ENCODE data around the gene AFDN. TPM values are rescaled to one million over a fixed set of nuclear protein-coding genes. Genes with fewer than 3 reads are reported as not detected.

The AFDN gene
- total RNA-seq, 1 experiment from 2014 or later = 182 TPM

DNA sequence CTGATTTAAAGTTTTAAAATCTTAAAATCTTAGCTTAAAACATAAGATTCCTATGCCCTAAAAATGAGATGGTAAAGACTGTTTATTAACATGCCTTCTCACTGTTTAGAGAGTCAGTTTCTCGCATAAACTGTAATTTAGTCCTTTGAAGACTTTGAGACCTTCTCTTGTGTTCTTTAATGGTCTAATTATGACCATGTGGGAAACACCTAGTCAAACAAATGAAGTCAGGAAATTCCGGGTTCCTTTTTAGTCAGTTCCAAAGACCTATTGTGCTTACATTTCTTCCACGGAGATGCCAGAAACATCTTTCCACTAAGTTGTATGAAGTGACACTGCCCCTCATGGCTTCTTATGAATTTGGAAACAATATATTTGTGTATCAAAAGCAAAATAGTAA, 106.6 kb downstream of the AFDN start (continued):
- no peak for TF ChIP-seq RORB (CRISPR knock-in tag; IDR thresholded peaks at IDR 0.05)

DNA sequence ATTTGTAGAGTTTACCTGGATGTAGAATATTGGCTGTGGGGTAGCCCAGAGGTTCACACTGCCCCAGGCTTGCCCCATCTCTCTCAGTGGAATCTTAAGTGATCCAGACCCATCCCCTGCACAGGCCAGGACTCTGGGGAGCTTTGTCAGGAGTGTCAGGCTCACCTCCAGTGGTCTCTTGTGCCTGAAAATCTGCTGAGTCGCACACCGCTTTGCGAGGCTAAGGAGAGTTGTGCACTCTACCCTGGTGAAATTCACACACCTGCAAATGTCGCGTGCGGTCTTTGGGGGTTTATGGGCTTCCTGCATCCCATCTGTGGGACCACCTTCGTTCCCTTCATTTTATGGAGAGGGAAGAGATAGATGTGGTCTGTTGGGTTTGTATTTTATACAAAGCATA, 107.1 kb downstream of the AFDN start:
- DNase-seq (ENCODE audit: low spot score) = no peak
- no peak overlapping the region for H3K27ac Mint-ChIP-seq

DNA sequence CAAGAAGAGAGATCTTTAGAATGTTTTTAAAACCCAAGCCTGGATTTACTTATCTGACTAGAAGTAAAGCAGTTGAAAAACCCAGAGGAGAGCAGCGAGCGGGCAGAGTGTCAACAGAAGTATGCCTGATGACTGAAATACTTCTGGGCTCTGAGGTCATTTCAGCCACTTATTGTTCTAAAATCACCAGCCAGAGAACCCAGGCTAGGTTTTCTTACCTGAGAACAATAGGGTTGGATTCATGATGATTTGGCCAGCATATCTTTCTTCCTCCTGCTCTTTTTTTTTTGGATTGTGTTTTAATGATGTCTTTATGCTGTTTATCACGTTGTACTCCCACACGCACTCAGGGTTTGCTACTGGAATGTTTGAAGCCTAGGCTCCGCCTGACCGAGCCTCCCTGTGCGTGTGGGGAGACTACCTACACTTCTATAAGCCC, 107.7 kb downstream of the AFDN start:
- peak overlapping the region; percentile 85; the same call in 1 of the 2 replicates for H3K27ac Mint-ChIP-seq
- H3K36me3 Mint-ChIP-seq = peaks cover 18% of the 10 kb centered on the region; the same call in 1 of the 2 replicates
- ChIA-PET CTCF (no interaction called here), POLR2A (no interaction called here)
- no peak for ATAC-seq
- peaks cover 14% of the 10 kb centered on the region for H3K4me1 Mint-ChIP-seq
- DNase-seq (ENCODE audit: low spot score) = no peak
- no peak overlapping the region for H3K4me3 Mint-ChIP-seq
- H3K9me3 Mint-ChIP-seq = no peaks in the 10 kb centered on the region
- no peaks in the 10 kb centered on the region for H3K27me3 Mint-ChIP-seq (ENCODE audit: low read depth)
- TF ChIP-seq PRRX2 (CRISPR knock-in tag; IDR thresholded peaks at IDR 0.05) = no peak
- TF ChIP-seq NFATC4 (CRISPR knock-in tag; IDR thresholded peaks at IDR 0.05) = no peak
- no peak for TF ChIP-seq ZNF121 (CRISPR knock-in tag; IDR thresholded peaks at IDR 0.05)
- no peak for TF ChIP-seq HMGA2 (CRISPR knock-in tag; IDR thresholded peaks at IDR 0.05)
- no peak for TF ChIP-seq ZNF281 (CRISPR knock-in tag; IDR thresholded peaks at IDR 0.05)
- TF ChIP-seq, protein P1, sequence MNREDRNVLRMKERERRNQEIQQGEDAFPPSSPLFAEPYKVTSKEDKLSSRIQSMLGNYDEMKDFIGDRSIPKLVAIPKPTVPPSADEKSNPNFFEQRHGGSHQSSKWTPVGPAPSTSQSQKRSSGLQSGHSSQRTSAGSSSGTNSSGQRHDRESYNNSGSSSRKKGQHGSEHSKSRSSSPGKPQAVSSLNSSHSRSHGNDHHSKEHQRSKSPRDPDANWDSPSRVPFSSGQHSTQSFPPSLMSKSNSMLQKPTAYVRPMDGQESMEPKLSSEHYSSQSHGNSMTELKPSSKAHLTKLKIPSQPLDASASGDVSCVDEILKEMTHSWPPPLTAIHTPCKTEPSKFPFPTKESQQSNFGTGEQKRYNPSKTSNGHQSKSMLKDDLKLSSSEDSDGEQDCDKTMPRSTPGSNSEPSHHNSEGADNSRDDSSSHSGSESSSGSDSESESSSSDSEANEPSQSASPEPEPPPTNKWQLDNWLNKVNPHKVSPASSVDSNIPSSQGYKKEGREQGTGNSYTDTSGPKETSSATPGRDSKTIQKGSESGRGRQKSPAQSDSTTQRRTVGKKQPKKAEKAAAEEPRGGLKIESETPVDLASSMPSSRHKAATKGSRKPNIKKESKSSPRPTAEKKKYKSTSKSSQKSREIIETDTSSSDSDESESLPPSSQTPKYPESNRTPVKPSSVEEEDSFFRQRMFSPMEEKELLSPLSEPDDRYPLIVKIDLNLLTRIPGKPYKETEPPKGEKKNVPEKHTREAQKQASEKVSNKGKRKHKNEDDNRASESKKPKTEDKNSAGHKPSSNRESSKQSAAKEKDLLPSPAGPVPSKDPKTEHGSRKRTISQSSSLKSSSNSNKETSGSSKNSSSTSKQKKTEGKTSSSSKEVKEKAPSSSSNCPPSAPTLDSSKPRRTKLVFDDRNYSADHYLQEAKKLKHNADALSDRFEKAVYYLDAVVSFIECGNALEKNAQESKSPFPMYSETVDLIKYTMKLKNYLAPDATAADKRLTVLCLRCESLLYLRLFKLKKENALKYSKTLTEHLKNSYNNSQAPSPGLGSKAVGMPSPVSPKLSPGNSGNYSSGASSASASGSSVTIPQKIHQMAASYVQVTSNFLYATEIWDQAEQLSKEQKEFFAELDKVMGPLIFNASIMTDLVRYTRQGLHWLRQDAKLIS (CRISPR knock-in tag; IDR thresholded peaks at IDR 0.05; ENCODE audit: borderline replicate concordance) = no peak
- no peak for TF ChIP-seq TP53 (CRISPR knock-in tag; IDR thresholded peaks at IDR 0.05)
- no peak for TF ChIP-seq EMX1 (CRISPR knock-in tag; IDR thresholded peaks at IDR 0.05)
- TF ChIP-seq JAZF1 (CRISPR knock-in tag; IDR thresholded peaks at IDR 0.05) = no peak
- no peak for TF ChIP-seq CBFB (CRISPR knock-in tag; IDR thresholded peaks at IDR 0.05; ENCODE audit: low read depth)
- no peak for TF ChIP-seq TEAD4 (CRISPR knock-in tag; IDR thresholded peaks at IDR 0.05)

More for the DNA sequence above, 107.1 kb downstream of the AFDN start:
- Mint-ChIP-seq H3K9me3 (no peaks in the 10 kb centered on the region), H3K4me3 (no peak overlapping the region), H3K36me3 (peaks cover 18% of the 10 kb centered on the region), H3K27me3 (ENCODE audit: low read depth) (no peaks in the 10 kb centered on the region), H3K4me1 (peaks cover 14% of the 10 kb centered on the region)
- ChIA-PET POLR2A (no interaction called here), CTCF (no interaction called here)
- ATAC-seq = peak; percentile 20; the same call in 1 of the 2 replicates
- TF ChIP-seq ETV6 (CRISPR knock-in tag; IDR thresholded peaks at IDR 0.05) (no peak), NFATC4 (CRISPR knock-in tag; IDR thresholded peaks at IDR 0.05) (no peak), GTF2I (CRISPR knock-in tag; conservative IDR thresholded peaks at IDR 0.05) (no peak), MYBL2 (CRISPR knock-in tag; IDR thresholded peaks at IDR 0.05) (no peak), KAT7 (CRISPR knock-in tag; IDR thresholded peaks at IDR 0.05; ENCODE audit: borderline replicate concordance) (no peak), CDX4 (CRISPR knock-in tag; IDR thresholded peaks at IDR 0.05; ENCODE audit: borderline replicate concordance) (no peak), EMX1 (CRISPR knock-in tag; IDR thresholded peaks at IDR 0.05) (no peak), CREM (CRISPR knock-in tag; IDR thresholded peaks at IDR 0.05) (no peak), SMAD3 (CRISPR knock-in tag; IDR thresholded peaks at IDR 0.05; ENCODE audit: borderline replicate concordance) (no peak), ZNF121 (CRISPR knock-in tag; IDR thresholded peaks at IDR 0.05) (no peak)
- TF ChIP-seq, protein P2, sequence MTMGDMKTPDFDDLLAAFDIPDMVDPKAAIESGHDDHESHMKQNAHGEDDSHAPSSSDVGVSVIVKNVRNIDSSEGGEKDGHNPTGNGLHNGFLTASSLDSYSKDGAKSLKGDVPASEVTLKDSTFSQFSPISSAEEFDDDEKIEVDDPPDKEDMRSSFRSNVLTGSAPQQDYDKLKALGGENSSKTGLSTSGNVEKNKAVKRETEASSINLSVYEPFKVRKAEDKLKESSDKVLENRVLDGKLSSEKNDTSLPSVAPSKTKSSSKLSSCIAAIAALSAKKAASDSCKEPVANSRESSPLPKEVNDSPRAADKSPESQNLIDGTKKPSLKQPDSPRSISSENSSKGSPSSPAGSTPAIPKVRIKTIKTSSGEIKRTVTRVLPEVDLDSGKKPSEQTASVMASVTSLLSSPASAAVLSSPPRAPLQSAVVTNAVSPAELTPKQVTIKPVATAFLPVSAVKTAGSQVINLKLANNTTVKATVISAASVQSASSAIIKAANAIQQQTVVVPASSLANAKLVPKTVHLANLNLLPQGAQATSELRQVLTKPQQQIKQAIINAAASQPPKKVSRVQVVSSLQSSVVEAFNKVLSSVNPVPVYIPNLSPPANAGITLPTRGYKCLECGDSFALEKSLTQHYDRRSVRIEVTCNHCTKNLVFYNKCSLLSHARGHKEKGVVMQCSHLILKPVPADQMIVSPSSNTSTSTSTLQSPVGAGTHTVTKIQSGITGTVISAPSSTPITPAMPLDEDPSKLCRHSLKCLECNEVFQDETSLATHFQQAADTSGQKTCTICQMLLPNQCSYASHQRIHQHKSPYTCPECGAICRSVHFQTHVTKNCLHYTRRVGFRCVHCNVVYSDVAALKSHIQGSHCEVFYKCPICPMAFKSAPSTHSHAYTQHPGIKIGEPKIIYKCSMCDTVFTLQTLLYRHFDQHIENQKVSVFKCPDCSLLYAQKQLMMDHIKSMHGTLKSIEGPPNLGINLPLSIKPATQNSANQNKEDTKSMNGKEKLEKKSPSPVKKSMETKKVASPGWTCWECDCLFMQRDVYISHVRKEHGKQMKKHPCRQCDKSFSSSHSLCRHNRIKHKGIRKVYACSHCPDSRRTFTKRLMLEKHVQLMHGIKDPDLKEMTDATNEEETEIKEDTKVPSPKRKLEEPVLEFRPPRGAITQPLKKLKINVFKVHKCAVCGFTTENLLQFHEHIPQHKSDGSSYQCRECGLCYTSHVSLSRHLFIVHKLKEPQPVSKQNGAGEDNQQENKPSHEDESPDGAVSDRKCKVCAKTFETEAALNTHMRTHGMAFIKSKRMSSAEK (CRISPR knock-in tag; IDR thresholded peaks at IDR 0.05; ENCODE audit: borderline replicate concordance) = no peak
- TF ChIP-seq, protein P3, sequence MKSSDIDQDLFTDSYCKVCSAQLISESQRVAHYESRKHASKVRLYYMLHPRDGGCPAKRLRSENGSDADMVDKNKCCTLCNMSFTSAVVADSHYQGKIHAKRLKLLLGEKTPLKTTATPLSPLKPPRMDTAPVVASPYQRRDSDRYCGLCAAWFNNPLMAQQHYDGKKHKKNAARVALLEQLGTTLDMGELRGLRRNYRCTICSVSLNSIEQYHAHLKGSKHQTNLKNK (CRISPR knock-in tag; IDR thresholded peaks at IDR 0.05) = no peak
